Stimulated activated CD4-positive, alpha-beta T cell treated with anti-CD3 and anti-CD28 coated beads, Interleukin-12 subunit alpha, Interleukin-12 subunit beta, amount 100 ng/mL, for 48 hours (primary cell): ENCODE measurements around the gene AKT3.
A peak's percentile ranks its signal among the peaks of the same experiment; 100 is the strongest.
"Not testable (repeated sequence)": the region's sequence is repeated elsewhere in the genome, so short reads cannot be mapped to it uniquely, and the experiment has no call there.

ENCODE experiments used
- DNase-seq, 3 donors: peaks; one replicate each; pipeline ENCODE4 v3.0.0-alpha.2; 2020; ENCODE audit warnings: low read depth in 2 of 3, low spot score in 1 of 3

AKT3 gene

DNA sequence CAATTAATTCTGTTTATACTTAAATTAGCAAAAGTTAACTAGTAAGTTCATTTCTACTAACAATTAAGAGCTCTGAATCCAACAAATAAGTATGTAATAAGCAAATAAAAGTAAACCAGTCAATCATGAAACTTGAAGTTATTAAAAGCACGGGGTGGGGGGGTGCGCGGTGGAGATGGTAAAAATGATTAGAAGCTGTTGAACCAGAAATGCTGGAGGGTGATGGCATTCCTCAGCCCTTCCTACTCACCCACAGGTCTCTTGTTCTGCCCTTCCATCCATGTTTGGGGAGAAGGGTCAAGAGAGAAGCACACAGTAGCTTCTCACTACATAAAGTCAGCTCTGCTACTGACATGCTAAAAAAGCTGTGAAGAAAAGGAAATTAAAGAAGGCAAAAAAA lies 63.5 kb downstream of the AKT3 start:
- no peak for DNase-seq

- DNase-seq, result no peak
These were observed 65.5 kb downstream of the AKT3 start for GRCh38 chr1:243784506-243784905.

DNA sequence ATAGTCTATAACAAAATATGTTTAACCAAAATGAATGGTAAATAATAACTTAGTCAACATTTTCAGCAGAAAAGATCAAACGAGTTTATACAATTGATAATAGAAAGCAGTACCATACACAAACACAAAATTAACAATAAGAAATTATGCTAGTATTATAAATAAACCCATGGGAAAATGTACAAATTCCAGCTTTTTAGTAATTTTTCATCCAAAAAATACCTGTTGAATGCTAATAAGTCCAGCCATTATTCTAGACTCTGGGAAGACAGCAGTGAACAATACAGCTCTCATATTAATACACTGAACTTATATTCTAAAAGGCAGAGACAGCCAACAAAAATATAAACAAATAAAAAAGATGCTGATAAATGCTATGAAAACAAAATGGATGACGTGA lies 66.3 kb downstream of the AKT3 start:
- DNase-seq, result no peak

DNA sequence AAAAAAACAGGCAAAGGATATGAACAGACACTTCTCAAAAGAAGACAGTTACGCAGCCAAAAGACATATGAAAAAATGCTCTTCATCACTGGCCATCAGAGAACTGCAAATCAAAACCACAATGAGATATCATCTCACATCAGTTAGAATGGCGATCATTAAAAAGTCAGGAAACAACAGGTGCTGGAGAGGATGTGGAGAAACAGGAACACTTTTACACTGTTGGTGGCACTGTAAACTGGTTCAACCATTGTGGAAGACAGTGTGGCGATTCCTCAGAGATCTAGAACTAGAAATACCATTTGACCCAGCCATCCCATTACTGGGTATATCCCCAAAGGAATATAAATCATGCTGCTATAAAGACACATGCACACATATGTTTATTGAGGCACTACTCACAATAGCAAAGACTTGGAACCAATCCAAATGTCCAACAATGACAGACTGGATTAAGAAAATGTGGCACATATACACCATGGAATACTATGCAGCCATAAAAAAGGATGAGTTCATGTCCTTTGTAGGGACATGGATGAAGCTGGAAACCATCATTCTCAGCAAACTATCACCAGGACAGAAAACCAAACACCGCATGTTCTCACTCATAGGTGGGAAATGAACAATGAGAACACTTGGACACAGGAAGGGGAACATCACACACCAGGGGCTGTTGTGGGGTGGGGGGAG lies 77.5 kb downstream of the AKT3 start:
- DNase-seq, result not testable (repeated sequence)

DNA sequence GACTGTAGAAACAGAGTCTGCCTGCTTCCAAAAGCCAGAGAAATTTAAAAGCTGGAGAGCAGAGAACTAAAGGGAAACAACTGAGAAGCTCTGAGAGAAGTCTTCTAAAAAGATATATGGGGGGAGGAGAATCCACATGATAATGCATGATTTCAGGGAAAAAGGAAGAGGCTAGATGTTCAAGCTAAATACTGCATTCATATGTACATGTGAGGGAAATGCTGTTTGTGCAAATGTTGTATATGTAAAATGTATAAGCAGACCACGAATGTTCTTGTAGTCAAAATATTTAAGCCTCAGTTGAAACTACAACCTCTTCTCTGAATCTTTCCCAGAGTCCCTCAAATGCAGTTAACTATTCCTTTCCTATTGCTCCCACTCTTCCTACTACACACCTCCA lies 79.2 kb downstream of the AKT3 start:
- DNase-seq, result no peak

DNA sequence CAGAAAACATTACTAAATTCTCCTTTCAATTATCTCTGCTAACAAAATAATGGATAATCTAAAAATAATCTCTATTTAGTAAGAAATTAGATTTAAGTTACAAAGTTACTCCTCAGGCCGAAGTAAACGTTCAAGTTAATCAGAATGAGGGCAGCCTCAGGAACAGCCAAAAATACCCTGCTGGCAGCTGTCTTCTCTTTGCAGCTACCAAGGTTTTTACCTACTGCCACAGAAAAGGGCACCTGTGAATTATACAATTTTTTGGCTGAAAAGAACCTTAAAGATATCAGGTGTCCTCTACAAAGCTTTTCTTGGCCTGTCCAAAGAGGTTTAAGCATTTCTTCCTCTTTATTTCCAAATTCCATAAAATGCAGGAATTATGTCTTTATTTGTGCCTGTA lies 84.4 kb downstream of the AKT3 start:
- no peak for DNase-seq

- no peak for DNase-seq
These were observed 86.2 kb downstream of the AKT3 start for GRCh38 chr1:243763806-243764205.

DNA sequence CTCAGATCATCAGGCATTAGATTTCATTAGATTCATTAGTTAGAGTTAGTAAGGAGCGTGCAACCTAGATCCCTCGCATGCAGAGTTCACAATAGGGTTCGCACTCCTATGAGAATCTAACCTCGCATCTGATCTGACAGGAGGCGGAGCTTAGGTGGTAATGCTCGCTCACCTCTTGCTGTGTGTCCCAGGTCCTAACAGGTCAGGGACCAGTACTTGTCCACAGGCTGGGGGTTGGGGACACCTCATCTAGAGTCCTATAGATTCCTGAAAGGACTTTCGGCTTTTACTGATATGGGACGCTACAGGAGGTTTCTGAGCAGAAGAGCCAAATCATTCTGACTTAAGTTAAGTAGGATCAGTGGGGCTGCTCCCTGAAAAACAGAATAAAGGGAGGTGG lies 91.4 kb downstream of the AKT3 start:
- no peak for DNase-seq

DNA sequence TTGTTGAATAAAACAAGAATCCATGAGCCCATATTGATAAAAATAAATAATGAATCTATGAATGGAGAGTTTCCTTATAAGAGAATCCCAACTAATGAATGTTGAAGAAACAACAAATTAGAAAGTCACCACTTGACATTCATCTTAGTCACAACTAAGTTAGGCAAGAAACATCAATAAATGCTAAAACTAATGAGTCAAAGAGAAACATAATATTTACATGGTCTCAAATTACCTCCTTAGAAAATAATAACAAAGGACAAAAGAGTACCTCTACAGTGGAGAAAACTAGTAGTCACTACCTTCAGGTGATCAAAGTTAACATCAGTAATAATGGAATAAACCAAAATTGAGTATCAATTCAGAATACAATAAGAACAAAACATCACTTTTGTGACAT lies 93.5 kb downstream of the AKT3 start:
- no peak for DNase-seq

DNA sequence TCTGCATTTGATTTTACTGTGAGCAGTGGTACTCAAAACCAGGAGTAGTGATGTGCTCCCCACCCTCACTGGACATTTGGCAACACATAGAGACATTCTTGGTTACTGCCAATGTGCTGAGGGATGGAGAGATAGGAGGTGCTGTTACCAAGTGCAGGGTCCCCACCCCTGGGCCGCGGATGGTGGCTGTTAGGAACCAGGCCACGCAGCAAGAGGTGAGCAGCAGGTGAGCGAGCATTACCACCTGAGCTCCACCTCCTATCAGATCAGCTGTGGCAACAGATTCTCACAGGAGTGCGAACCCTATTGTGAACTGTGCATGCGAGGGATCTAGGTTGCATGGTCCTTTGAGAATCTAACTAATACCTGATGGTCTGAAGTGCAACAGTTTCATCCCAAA lies 95.7 kb downstream of the AKT3 start:
- DNase-seq, result no peak

- no peak for DNase-seq
These were observed 98.5 kb downstream of the AKT3 start for GRCh38 chr1:243751506-243751905.

- DNase-seq, result peak in 1 of 3 donors; percentile 26
These were observed 101.2 kb downstream of the AKT3 start for GRCh38 chr1:243748706-243749283.

DNA sequence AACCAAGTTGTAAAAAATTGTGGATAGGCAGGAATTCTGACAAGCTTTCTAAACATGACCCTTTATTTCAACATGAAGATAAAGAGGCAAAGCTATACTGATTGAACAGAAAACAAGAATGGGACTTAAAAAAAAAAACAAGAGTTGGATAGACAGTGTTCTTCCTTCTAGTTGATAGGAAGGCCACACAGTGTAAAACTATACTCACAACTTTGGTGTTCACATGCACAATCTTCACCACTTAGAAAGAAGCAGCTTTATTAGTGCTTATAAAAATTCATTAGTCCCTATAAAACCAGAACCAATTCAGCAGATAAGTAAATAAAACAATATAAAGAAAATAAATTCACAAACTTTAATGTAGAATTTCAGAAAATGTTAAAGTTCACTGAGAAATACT lies 101.8 kb downstream of the AKT3 start:
- DNase-seq, result no peak

- no peak for DNase-seq
These were observed 103.3 kb downstream of the AKT3 start for GRCh38 chr1:243746751-243747150.

- DNase-seq, result no peak
These were observed 104.7 kb downstream of the AKT3 start for GRCh38 chr1:243745356-243745755.

DNA sequence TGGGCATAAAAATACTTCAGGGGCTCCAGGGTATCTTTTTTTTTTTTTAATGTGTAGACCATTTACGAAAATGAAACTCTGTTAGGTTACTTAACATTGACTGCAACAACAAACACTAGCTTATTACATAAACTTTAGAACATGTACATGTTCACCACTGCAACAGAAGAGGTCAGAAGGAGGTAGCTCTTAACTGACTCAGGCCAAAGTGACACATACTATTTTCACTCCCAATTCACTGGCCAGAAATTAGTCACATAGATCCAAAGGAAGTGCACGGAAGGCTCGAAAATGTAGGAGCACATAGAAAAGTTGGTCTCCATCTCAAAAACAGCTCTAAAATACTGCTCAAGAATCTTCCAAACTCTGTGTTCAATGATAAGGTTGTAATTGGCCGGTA lies 107.2 kb downstream of the AKT3 start:
- no peak for DNase-seq

DNA sequence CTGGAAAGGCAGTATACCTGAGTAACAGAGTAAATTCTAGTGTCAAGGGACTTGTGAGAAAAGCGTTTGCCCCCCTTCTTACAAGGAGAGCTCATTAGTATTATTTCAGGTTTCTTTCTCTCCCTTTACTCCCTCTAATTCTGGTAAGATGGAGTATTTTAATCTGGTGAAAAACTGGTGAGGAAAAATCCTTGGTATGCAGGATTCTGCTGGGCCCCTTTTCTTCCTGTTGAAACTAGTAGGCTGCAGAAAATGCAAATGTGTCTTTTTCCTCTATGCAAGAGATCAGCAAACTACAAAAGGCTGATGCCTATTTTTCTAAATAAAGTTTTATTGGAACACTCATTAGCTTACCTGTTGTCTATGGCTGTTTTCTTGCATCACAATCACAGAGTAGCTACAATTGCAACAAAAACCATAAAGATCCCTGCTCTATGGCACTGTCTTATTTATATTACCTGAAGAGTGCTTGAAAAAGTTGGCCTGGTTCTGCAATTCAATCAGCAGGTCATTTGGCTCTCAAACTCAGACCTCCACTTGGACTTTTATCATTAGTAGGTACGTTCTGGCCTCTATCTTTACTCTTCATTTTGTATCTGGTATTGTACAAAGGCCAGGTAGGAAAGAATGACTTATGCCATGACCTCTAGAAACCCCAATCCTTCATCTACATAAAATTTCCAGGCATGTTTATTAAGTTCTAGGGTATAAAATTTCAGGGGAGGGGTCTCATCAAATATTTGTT lies 109.6 kb downstream of the AKT3 start:
- no peak for DNase-seq

DNA sequence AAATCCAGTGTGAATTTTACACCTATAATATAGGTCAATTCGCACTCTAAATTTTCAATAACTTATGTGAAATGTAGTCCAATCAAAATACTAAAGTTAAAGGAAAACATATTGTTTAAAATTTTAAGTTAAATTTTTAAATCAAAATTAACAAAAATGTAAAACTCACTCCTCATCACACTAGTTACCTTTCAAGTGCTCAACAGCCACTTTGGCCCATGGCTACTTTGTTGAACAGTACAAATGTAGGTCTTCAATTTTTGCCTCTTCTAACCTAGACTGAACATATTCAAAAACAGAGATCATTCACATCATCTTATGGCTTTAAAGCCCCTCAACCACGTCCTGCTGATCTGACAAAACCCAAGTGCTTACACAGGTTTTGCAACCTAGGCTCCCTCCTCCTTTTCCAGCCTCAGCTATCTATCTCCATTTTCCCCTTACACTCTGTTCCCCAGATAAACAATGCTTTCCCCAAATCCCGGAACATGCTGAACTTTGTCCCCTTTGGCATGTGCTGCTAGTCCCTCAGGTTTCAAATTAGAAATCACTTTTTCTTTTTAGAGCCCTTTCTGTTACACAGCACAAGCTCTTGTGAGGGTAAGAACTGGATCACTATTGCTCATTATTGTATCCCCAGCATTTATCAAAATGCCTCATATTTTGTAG lies 110.6 kb downstream of the AKT3 start:
- DNase-seq, result no peak

GRCh38 chr1:243738020-243738419 lies 112.0 kb downstream of the AKT3 start:
- no peak for DNase-seq

- no peak for DNase-seq
These were observed 114.6 kb downstream of the AKT3 start for GRCh38 chr1:243735457-243735856.

DNA sequence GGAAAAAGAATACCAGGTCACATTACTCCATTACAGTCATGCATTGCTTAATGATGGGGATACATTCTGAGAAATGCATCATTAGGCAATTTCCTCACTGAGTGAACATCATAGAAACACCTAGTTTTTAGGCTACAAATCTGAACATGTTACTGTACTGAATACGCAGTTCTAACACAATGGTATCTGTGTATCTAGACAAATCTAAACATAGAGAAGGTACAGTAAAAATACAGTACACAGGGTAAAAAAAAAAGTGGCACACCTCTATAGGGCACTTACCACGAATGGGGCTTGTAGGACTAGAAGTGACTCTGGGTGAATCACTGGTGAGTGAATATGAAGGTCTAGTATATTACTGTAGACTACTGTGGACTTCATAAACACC lies 115.7 kb downstream of the AKT3 start:
- DNase-seq, result no peak

DNA sequence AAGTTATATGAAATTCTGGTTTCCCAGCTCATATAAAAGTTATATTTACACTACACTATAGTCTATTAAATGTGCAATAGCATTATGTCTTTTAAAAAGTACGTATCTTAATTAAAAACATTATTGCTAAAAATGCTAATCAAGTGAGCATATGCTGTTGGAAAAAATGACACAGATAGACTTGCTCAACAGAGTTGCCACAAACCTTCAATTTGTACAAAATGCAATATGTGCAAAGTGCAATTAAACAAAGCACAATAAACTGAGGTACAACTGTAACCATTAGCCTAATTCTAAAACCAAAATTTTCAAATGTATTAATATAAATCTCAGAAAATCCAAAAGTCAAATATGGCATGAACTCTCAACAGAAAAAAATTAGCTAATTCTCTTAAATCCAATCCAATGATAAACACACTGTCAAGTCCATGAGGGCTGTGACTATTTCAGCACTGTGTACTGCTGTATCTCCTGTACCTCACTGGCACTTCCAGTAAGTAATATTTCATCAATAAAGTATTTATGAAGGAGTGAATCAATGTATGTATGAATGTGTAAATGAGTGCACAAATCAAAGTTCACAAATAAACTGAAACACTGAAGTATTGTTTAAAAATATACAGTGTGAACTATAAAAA lies 116.3 kb downstream of the AKT3 start:
- no peak for DNase-seq
